ENCODE results near the gene PGAM2. TPM values are rescaled to one million over a fixed set of nuclear protein-coding genes. Genes with fewer than 3 reads are reported as not detected.
"Not testable (repeated sequence)": the region's sequence is repeated elsewhere in the genome, so short reads cannot be mapped to it uniquely, and the experiment has no call there.

Gene PGAM2
- total RNA-seq, 1 experiment from 2014 or later = 8.7 TPM

GRCh38 chr7:44018857-44019807, 46.2 kb downstream of the PGAM2 start:
- H3K4ac ChIP-seq (ENCODE audit: low read depth, low read length); H3K9me3 ChIP-seq (ENCODE audit: control insufficient read depth, low read depth, low read length); H2AK5ac ChIP-seq (ENCODE audit: insufficient read length, low read length); H3K14ac ChIP-seq (ENCODE audit: insufficient read depth, low read length); H3K27ac ChIP-seq (ENCODE audit: insufficient read length, low read depth, low read length); H4K8ac ChIP-seq (replicated peaks; ENCODE audit: insufficient read length, low read depth, low read length); H3K4me1 Mint-ChIP-seq; H2BK15ac ChIP-seq (ENCODE audit: low read depth, low read length); H4K91ac ChIP-seq (ENCODE audit: insufficient read length, low read depth, low read length); H3K4me1 ChIP-seq (ENCODE audit: insufficient read depth, low read length); H2BK120ac ChIP-seq (ENCODE audit: low read depth, low read length, poor library complexity, severe bottlenecking); H3K18ac ChIP-seq (ENCODE audit: insufficient read length, low read depth, low read length); H3T11ph ChIP-seq (ENCODE audit: low read length); H3K9me3 Mint-ChIP-seq; H2BK5ac ChIP-seq (ENCODE audit: insufficient read length, low read length); H3K27me3 Mint-ChIP-seq (ENCODE audit: low read depth); H4K5ac ChIP-seq (ENCODE audit: insufficient read length, low read depth, low read length); H3K79me2 ChIP-seq (ENCODE audit: insufficient read depth, low read length); H2AFZ ChIP-seq (ENCODE audit: low read length); H2BK20ac ChIP-seq (ENCODE audit: low read depth, low read length, poor library complexity, severe bottlenecking); H3K27me3 ChIP-seq (ENCODE audit: insufficient read depth, low read length); H3K36me3 Mint-ChIP-seq (ENCODE audit: insufficient read depth in 1 of 3, low read depth in 3 of 3); H3K23ac ChIP-seq (ENCODE audit: insufficient read length, low read depth, low read length); H2BK12ac ChIP-seq (ENCODE audit: insufficient read length, low read depth, low read length); H3K23me2 ChIP-seq (ENCODE audit: insufficient read length, low read depth, low read length, poor library complexity, severe bottlenecking); H3K79me1 ChIP-seq (ENCODE audit: insufficient read depth, low read depth, low read length, poor library complexity, severe bottlenecking); H3K56ac ChIP-seq (ENCODE audit: insufficient read length, low read depth, low read length); H4K20me1 ChIP-seq (ENCODE audit: control insufficient read depth, insufficient read depth, insufficient read length): not testable (repeated sequence)
- peak overlapping the region in 2 of 3 experiments; percentile 70 to 85; a peak in 3 of 7 replicates for H3K27ac Mint-ChIP-seq
- peak overlapping the region; percentile 86 to 91 for H3K4me3 Mint-ChIP-seq
- no CpG with 5 or more reads among the region's 63 CpGs for WGBS (ENCODE audit: extremely low coverage, insufficient read length, low lambda C conversion rate)
- DNase-seq = peak; percentile 96
- peak; percentile 85 for TF ChIP-seq CTCF (conservative IDR thresholded peaks at IDR 0.05)
- Histone ChIP-seq H3K4me2 (ENCODE audit: insufficient read depth, insufficient read length, low read length) (peak overlapping the region; percentile 65), H3K9ac (ENCODE audit: extremely low read depth, insufficient read length, low read length) (peak overlapping the region; percentile 79)

- H3K23ac ChIP-seq (ENCODE audit: insufficient read length, low read depth, low read length); DNase-seq; H3K23me2 ChIP-seq (ENCODE audit: insufficient read length, low read depth, low read length, poor library complexity, severe bottlenecking); H3K27ac Mint-ChIP-seq; H3K79me1 ChIP-seq (ENCODE audit: insufficient read depth, low read depth, low read length, poor library complexity, severe bottlenecking); H3K4me2 ChIP-seq (ENCODE audit: insufficient read depth, insufficient read length, low read length); H4K20me1 ChIP-seq (ENCODE audit: control insufficient read depth, insufficient read depth, insufficient read length); H3K18ac ChIP-seq (ENCODE audit: insufficient read length, low read depth, low read length); H3K79me2 ChIP-seq (ENCODE audit: insufficient read depth, low read length); H3K27me3 Mint-ChIP-seq (ENCODE audit: low read depth); H3K56ac ChIP-seq (ENCODE audit: insufficient read length, low read depth, low read length); H3K9me3 ChIP-seq (ENCODE audit: control insufficient read depth, low read depth, low read length); H3K9me3 Mint-ChIP-seq; H3K9ac ChIP-seq (ENCODE audit: extremely low read depth, insufficient read length, low read length); H4K91ac ChIP-seq (ENCODE audit: insufficient read length, low read depth, low read length); H2BK20ac ChIP-seq (ENCODE audit: low read depth, low read length, poor library complexity, severe bottlenecking); H3K4me3 Mint-ChIP-seq; H2AFZ ChIP-seq (ENCODE audit: low read length); H3K27ac ChIP-seq (ENCODE audit: insufficient read length, low read depth, low read length); H3K36me3 Mint-ChIP-seq (ENCODE audit: insufficient read depth in 1 of 3, low read depth in 3 of 3); H3K4me1 ChIP-seq (ENCODE audit: insufficient read depth, low read length); H4K8ac ChIP-seq (replicated peaks; ENCODE audit: insufficient read length, low read depth, low read length); H3T11ph ChIP-seq (ENCODE audit: low read length); H2BK12ac ChIP-seq (ENCODE audit: insufficient read length, low read depth, low read length); H4K5ac ChIP-seq (ENCODE audit: insufficient read length, low read depth, low read length); H2BK15ac ChIP-seq (ENCODE audit: low read depth, low read length); H3K4ac ChIP-seq (ENCODE audit: low read depth, low read length); H3K4me1 Mint-ChIP-seq; H2BK120ac ChIP-seq (ENCODE audit: low read depth, low read length, poor library complexity, severe bottlenecking); H2BK5ac ChIP-seq (ENCODE audit: insufficient read length, low read length); H2AK5ac ChIP-seq (ENCODE audit: insufficient read length, low read length); H3K27me3 ChIP-seq (ENCODE audit: insufficient read depth, low read length); H3K14ac ChIP-seq (ENCODE audit: insufficient read depth, low read length): not testable (repeated sequence)
- WGBS (ENCODE audit: extremely low coverage, insufficient read length, low lambda C conversion rate) = no CpG with 5 or more reads among the region's 12 CpGs
These were observed 50.3 kb downstream of the PGAM2 start for GRCh38 chr7:44015090-44015489.

Data from H9 (cell line).